Neural progenitor cell (in vitro differentiated cells): ENCODE measurements around the gene ODAD4.
A peak's percentile ranks its signal among the peaks of the same experiment; 100 is the strongest.

Experiments used
- EZH2 ChIP-seq: fragments of 200-600 bp; sonication (generic); IDR thresholded peaks from 2 replicates; pipeline ENCODE4 v1.6.1; 2017; ENCODE audit warnings: antibody characterized with exemption, mild to moderate bottlenecking, moderate library complexity
- EZH2phosphoT487 ChIP-seq: fragments of 200-600 bp; sonication (generic); IDR thresholded peaks from 2 replicates; pipeline ENCODE4 v1.6.1; 2017; ENCODE audit warnings: antibody characterized with exemption
- TF ChIP-seq, protein P1 (sequence below): fragments of 200-600 bp; sonication (generic); IDR thresholded peaks from 2 replicates; pipeline ENCODE4 v1.5.1; 2017; ENCODE audit warnings: antibody characterized with exemption, mild to moderate bottlenecking

DNA sequence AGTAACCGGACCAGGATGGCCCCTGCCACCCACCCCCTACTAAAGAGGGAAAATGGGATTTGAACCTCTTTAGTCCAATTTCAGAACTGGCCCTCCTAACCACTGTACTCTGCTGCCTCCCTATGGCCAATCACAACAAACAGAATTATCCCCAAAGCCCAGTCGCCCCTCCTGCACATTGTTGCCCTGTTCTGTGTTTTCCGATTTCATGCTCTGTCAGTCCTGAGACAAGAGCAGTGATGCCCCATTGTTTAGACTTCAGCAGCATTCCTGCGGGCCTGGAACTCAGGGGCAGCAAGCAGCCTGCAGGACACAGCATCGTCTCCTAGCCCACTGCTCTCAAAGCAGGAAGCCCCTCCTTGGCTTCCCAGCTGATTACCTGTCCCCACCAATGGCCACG lies 44.7 kb upstream of the ODAD4 start:
- TF ChIP-seq, protein P1, sequence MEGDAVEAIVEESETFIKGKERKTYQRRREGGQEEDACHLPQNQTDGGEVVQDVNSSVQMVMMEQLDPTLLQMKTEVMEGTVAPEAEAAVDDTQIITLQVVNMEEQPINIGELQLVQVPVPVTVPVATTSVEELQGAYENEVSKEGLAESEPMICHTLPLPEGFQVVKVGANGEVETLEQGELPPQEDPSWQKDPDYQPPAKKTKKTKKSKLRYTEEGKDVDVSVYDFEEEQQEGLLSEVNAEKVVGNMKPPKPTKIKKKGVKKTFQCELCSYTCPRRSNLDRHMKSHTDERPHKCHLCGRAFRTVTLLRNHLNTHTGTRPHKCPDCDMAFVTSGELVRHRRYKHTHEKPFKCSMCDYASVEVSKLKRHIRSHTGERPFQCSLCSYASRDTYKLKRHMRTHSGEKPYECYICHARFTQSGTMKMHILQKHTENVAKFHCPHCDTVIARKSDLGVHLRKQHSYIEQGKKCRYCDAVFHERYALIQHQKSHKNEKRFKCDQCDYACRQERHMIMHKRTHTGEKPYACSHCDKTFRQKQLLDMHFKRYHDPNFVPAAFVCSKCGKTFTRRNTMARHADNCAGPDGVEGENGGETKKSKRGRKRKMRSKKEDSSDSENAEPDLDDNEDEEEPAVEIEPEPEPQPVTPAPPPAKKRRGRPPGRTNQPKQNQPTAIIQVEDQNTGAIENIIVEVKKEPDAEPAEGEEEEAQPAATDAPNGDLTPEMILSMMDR = peak; percentile 64
- TF ChIP-seq EZH2 = no peak
- TF ChIP-seq EZH2phosphoT487 = no peak
